Spleen (tissue), 7 donors: ENCODE data around the gene BROX.

Source experiments
- POLR2AphosphoS5 ChIP-seq, 3 donors: sonication (generic); formaldehyde crosslinking; IDR thresholded peaks; one replicate each; pipeline ENCODE4 v1.5.1; 2017; ENCODE audit warnings: antibody characterized with exemption in 3 of 3
- TF ChIP-seq, protein P1 (sequence below), 11 experiments: fragments of 200-600 bp in 7 of 11; fragments of 450-650 bp in 4 of 11; sonication (generic) in 4 of 11; IDR thresholded peaks in 8 of 11; conservative IDR thresholded peaks in 3 of 11; 1 replicate in 7 of 11; 2 replicates in 4 of 11; pipeline versions ENCODE4 v1.4.0 to v1.8.0; 2016 to 2021; ENCODE audit warnings: antibody characterized with exemption in 11 of 11, inconsistent platforms in 4 of 11, mild to moderate bottlenecking in 1 of 11
- donor health status: DM: no; HTN: no; CAD: no; lungs with moderate emphysema.
- donor health status: DM: no; HTN: no; CAD: no.
- donor health status: DM: no; HTN: no; CAD: no.

DNA sequence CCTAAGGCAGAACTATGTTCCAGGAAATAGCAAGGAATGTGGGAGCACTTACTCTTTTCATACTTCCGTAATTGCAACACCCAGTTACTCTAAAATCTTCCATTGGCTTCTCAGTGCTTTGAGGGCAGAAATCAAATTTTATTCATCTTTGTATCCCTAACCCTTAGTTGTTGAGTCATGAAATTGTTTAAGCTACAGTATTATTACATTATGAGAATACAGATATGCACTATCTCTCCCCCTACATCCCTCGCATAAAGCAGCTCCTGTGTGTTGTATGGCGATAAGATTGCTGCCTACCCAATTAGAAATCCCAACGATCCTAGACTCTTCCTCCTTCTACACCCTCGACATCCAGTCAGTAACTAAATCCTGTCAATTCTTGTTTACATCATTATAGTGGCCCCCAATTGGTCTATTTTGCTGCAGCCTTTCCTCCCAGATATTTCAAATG lies 2.6 kb upstream of the BROX start:
- TF ChIP-seq, protein P1, sequence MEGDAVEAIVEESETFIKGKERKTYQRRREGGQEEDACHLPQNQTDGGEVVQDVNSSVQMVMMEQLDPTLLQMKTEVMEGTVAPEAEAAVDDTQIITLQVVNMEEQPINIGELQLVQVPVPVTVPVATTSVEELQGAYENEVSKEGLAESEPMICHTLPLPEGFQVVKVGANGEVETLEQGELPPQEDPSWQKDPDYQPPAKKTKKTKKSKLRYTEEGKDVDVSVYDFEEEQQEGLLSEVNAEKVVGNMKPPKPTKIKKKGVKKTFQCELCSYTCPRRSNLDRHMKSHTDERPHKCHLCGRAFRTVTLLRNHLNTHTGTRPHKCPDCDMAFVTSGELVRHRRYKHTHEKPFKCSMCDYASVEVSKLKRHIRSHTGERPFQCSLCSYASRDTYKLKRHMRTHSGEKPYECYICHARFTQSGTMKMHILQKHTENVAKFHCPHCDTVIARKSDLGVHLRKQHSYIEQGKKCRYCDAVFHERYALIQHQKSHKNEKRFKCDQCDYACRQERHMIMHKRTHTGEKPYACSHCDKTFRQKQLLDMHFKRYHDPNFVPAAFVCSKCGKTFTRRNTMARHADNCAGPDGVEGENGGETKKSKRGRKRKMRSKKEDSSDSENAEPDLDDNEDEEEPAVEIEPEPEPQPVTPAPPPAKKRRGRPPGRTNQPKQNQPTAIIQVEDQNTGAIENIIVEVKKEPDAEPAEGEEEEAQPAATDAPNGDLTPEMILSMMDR (IDR thresholded peaks at IDR 0.05 in 8 of 11, conservative IDR thresholded peaks at IDR 0.05 in 3 of 11) = no peak
- TF ChIP-seq POLR2AphosphoS5 (IDR thresholded peaks at IDR 0.05) = no peak
